GM12864 (cell line): ENCODE results near the gene DIPK1A.

Source experiments
- DNase-seq: peaks from one replicate; pipeline ENCODE4 v3.0.0-alpha.2; 2011; ENCODE audit warnings: low read depth
- H3K4me3 ChIP-seq: 2 replicates; pipeline ENCODE4 v1.5.1; 2011; ENCODE audit warnings: mild to moderate bottlenecking, low read depth, low read length, control low read depth
- TF ChIP-seq, protein P1 (sequence below): IDR thresholded peaks from 2 replicates; pipeline ENCODE4 v1.5.1; 2011; ENCODE audit warnings: low read depth, mild to moderate bottlenecking, moderate library complexity, low read length, control low read depth, inconsistent platforms; ENCODE audit errors: missing control alignments

DIPK1A gene

DNA sequence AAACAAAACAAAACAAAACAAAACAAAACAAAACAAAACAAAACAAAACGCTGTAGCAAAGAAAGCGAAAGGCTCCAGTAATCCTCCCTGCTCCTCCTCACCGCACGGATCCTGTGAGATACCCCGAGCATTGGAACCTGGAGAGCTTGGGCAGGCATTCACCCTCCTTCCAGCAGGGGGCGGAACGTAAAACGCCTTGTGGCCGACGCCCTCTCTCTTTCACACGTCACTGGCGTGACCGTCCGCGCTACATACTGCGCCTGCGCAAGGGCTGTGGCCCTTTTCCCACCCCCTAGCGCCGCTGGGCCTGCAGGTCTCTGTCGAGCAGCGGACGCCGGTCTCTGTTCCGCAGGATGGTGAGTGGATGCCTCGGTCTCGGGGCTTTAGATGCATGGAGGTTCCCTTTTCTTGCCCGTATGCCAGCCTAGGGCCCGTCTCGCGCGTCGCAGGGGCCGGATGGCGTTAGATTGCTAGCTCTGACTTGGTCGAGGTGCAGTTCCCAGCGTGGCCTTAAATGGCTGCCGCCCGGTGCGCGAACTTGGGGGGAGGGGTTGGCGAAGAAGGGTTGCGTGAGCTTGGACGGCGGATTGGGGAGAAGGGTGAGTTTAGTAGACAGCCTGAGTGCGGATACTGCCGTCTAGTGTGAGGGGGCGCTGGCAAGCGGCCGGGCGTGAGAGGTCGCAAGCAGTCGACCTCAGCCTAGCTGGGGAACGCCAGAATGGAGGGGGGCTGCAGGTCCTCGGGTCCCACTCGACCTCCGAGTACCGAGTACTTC is 129.3 kb downstream of the DIPK1A start, which contains the start of gene RPL5:
RPL5 (plus strand) TSS at position 279 of the 775 bp plus-strand sequence; CDS start at position 354, 75 bp downstream.
- H3K4me3 ChIP-seq = peak within 1 kb of the TSS; percentile 87
- TF ChIP-seq, protein P1, sequence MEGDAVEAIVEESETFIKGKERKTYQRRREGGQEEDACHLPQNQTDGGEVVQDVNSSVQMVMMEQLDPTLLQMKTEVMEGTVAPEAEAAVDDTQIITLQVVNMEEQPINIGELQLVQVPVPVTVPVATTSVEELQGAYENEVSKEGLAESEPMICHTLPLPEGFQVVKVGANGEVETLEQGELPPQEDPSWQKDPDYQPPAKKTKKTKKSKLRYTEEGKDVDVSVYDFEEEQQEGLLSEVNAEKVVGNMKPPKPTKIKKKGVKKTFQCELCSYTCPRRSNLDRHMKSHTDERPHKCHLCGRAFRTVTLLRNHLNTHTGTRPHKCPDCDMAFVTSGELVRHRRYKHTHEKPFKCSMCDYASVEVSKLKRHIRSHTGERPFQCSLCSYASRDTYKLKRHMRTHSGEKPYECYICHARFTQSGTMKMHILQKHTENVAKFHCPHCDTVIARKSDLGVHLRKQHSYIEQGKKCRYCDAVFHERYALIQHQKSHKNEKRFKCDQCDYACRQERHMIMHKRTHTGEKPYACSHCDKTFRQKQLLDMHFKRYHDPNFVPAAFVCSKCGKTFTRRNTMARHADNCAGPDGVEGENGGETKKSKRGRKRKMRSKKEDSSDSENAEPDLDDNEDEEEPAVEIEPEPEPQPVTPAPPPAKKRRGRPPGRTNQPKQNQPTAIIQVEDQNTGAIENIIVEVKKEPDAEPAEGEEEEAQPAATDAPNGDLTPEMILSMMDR = peak; percentile 97
- peak; percentile 96 for DNase-seq

DNA sequence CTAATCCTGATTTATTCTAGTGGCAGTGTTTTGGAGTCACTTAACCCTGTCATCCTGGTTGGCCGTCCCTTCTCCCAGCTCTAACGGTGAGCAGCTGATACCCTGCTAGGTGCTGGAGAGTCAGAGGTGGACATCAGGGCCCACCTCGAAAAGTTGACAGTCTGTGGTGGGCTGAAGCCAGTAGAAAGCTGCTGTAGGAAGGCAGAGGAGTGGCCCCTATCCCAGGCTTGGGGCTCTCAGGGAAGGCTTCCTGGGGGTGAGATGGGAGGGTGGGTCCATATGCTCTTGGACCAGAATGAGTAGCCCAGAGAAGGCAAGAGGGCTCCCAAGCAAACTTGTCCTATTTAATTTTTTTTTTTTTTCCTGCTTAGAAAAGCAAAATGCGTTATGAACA is 129.9 kb downstream of the DIPK1A start:
- DNase-seq = no peak
- peak overlapping the region; percentile 87; the same call in 1 of the 2 replicates for H3K4me3 ChIP-seq
- TF ChIP-seq, protein P1 = no peak

DNA sequence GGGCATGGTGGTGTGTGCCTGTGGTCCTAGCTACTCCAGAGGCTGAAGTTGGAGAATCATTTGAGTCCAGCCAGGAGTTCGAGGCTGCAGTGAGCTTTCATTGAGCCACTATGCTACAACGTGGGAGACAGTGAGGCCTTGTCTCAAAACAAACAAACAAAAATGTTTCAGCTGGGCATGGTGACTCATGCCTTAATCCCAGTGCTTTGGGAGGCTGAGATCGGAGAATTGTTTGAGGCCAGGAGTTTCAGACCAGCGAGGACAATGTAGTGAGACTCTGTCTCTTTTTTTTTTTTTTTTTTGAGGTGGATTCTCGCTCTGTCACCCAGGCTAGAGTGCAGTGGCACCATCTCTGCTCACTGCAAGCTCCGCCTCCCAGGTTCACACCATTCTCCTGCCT is 134.5 kb downstream of the DIPK1A start:
- H3K4me3 ChIP-seq = no peak overlapping the region
- TF ChIP-seq, protein P1 = no peak
- DNase-seq = no peak

DNA sequence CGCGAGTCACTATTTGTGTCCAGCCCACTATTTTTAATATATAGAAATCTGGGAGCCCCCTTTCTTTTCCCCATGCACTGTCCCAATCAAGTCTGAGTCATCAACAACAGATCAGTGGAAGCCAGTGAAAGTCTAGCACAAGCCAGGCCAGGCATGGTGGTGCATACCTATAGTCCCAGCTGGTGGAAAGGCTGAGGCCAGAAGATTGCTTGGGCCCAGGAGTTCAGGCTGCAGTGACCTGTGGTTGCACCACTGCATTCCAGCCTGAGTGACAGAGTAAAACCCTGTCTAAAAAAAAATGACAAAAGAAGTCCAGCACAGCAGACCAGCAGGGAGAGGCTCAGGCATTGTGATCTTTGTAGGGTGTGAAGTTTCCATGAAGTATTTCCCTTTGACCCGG is 138.4 kb downstream of the DIPK1A start:
- TF ChIP-seq, protein P1 = no peak
- no peak for DNase-seq
- H3K4me3 ChIP-seq = no peak overlapping the region

DNA sequence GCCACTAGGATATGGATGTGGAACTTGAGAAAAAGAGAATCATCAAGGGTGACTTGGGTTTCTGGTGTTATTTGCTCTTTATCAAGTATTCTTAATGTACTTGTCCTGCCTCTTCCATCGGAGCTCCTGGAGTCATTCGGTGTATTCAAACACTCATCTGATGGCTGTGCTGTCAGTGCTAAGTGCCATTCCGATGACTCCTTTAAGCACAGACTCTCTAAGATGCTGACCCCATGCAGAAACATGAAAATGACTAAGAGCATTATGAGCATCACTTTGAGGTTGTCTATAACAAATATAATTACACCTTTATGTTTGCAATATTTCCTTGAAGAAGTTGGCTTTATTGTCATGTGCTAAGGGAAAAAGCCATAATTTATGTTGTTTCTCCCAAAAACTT is 140.7 kb downstream of the DIPK1A start:
- no peak for DNase-seq
- TF ChIP-seq, protein P1 = no peak
- H3K4me3 ChIP-seq = no peak overlapping the region

DNA sequence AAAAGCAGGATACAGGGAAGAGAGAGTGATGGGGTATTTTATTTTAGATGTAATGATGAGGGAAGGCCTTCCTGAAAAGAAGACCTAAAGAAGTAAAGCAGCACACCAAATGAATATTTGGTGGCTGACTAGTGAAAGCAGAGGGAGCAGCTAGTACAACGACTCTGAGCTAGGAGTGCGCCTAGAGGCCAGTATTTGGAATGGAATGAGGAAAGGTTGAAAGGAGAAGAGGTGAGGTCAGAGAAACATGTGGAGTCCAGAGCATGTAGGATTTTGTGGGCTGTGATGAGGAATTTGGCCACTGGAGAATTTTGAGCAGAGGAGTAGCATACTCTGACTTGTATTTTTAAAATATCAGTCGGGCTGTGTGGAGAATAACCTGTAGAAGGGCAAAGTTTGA is 141.2 kb downstream of the DIPK1A start:
- TF ChIP-seq, protein P1 = no peak
- no peak overlapping the region for H3K4me3 ChIP-seq
- DNase-seq = no peak
